Measurements from ENCODE around the gene TMEM126B.
"Not testable (repeated sequence)": the region's sequence is repeated elsewhere in the genome, so short reads cannot be mapped to it uniquely, and the experiment has no call there.

Gene TMEM126B

DNA sequence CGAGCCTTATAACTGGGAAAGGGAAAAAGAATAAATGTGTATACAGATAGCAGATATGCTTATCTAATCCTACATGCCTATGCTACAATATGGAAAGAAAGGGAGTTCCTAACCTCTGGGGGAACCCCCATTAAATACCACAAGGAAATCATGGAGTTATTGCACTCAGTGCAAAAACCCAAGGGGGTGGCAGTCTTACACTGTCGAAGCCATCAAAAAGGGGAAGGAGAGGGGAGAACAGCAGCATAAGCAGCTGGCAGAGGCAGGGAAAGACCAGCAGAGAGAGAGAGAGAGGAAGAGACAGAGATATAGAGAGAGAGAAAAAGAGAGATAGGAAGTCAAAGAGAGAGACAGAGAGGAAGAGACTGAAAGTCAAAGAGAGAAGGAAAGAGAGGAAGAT lies 16.8 kb upstream of the TMEM126B start:
- not testable (repeated sequence) for H3K27me3 ChIP-seq (ENCODE audit: low read length); H3K9me3 ChIP-seq (ENCODE audit: insufficient read depth, low read length); H3K4me3 ChIP-seq (ENCODE audit: insufficient read depth, low read length, poor library complexity, severe bottlenecking); H3K79me2 ChIP-seq (ENCODE audit: insufficient read depth, low read length); H3K9me2 ChIP-seq (replicated peaks; ENCODE audit: insufficient read depth, low read length); H3K9ac ChIP-seq (ENCODE audit: low read length); H3K36me3 ChIP-seq (ENCODE audit: low read length); H3F3A ChIP-seq (ENCODE audit: insufficient read depth); H4K20me1 ChIP-seq (ENCODE audit: low read depth, low read length); H2AFZ ChIP-seq (ENCODE audit: low read depth, low read length, severe bottlenecking); H3K4me2 ChIP-seq (ENCODE audit: low read depth, low read length, poor library complexity, severe bottlenecking); H3K27ac ChIP-seq (ENCODE audit: low read depth, low read length)

DNA sequence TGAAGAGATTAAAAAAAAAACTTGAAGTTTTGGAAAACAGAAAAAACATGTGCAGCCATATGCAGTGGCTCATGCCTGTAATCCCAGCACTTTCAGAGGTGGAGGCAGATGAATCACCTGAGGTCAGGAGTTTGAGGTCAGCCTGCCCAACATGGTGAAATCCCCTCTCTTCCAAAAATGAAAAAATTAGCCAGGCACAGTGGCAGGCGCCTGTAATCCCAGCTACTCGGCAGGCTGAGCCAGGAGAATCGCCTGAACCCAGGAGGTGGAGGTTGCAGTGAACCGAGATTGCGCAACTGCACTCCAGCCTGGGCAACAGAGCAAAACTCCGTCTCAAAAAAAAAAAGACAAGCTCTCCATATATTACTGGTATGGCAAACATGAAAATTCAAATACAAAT lies 8.9 kb upstream of the TMEM126B start:
- Histone ChIP-seq H4K20me1 (ENCODE audit: low read depth, low read length) (no peaks in the 10 kb centered on the region), H3K9me2 (replicated peaks; ENCODE audit: insufficient read depth, low read length) (no peaks in the 10 kb centered on the region), H3K9ac (ENCODE audit: low read length) (no peak overlapping the region), H3K4me3 (ENCODE audit: insufficient read depth, low read length, poor library complexity, severe bottlenecking) (no peak overlapping the region), H3K36me3 (ENCODE audit: low read length) (no peaks in the 10 kb centered on the region), H3K9me3 (ENCODE audit: insufficient read depth, low read length) (no peaks in the 10 kb centered on the region), H3F3A (ENCODE audit: insufficient read depth) (no peaks in the 10 kb centered on the region), H3K27me3 (ENCODE audit: low read length) (no peaks in the 10 kb centered on the region), H2AFZ (ENCODE audit: low read depth, low read length, severe bottlenecking) (no peak overlapping the region), H3K4me2 (ENCODE audit: low read depth, low read length, poor library complexity, severe bottlenecking) (no peak overlapping the region), H3K27ac (ENCODE audit: low read depth, low read length) (no peak overlapping the region), H3K79me2 (ENCODE audit: insufficient read depth, low read length) (no peaks in the 10 kb centered on the region)
- TF ChIP-seq, protein P1, sequence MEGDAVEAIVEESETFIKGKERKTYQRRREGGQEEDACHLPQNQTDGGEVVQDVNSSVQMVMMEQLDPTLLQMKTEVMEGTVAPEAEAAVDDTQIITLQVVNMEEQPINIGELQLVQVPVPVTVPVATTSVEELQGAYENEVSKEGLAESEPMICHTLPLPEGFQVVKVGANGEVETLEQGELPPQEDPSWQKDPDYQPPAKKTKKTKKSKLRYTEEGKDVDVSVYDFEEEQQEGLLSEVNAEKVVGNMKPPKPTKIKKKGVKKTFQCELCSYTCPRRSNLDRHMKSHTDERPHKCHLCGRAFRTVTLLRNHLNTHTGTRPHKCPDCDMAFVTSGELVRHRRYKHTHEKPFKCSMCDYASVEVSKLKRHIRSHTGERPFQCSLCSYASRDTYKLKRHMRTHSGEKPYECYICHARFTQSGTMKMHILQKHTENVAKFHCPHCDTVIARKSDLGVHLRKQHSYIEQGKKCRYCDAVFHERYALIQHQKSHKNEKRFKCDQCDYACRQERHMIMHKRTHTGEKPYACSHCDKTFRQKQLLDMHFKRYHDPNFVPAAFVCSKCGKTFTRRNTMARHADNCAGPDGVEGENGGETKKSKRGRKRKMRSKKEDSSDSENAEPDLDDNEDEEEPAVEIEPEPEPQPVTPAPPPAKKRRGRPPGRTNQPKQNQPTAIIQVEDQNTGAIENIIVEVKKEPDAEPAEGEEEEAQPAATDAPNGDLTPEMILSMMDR (IDR thresholded peaks at IDR 0.05; ENCODE audit: insufficient read depth, low read length, poor library complexity, severe bottlenecking), result no peak
- no peak for TF ChIP-seq EZH2phosphoT487 (conservative IDR thresholded peaks at IDR 0.05; ENCODE audit: low read length)

DNA sequence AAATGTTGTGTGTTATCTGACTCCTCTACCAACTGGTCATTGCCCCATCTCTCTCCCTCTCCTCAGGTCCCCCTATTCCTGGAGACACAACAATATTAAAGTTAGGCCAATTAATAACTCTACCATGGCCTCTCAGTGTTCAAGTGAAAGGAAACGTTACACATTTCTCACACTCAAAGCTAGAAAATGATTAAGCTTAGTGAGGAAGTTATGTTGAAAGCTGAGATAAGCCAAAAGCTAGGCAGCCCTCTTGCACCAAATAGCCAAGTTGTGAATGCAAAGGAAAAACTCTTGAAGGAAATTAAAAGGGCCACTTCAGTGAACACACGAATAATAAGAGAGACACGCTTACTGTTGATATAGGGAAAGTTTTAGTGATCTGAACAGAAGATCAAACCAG lies 8.1 kb upstream of the TMEM126B start:
- no peaks in the 10 kb centered on the region for H3K9me2 ChIP-seq (replicated peaks; ENCODE audit: insufficient read depth, low read length)
- H3K4me3 ChIP-seq (ENCODE audit: insufficient read depth, low read length, poor library complexity, severe bottlenecking), result no peak overlapping the region
- TF ChIP-seq, protein P1 (IDR thresholded peaks at IDR 0.05; ENCODE audit: insufficient read depth, low read length, poor library complexity, severe bottlenecking), result no peak
- TF ChIP-seq EZH2phosphoT487 (conservative IDR thresholded peaks at IDR 0.05; ENCODE audit: low read length), result no peak
- no peaks in the 10 kb centered on the region for H3K36me3 ChIP-seq (ENCODE audit: low read length)
- no peaks in the 10 kb centered on the region for H3K79me2 ChIP-seq (ENCODE audit: insufficient read depth, low read length)
- H3F3A ChIP-seq (ENCODE audit: insufficient read depth), result no peaks in the 10 kb centered on the region
- H4K20me1 ChIP-seq (ENCODE audit: low read depth, low read length), result no peaks in the 10 kb centered on the region
- H2AFZ ChIP-seq (ENCODE audit: low read depth, low read length, severe bottlenecking), result no peak overlapping the region
- no peak overlapping the region for H3K4me2 ChIP-seq (ENCODE audit: low read depth, low read length, poor library complexity, severe bottlenecking)
- H3K27ac ChIP-seq (ENCODE audit: low read depth, low read length), result no peak overlapping the region
- H3K27me3 ChIP-seq (ENCODE audit: low read length), result no peaks in the 10 kb centered on the region
- no peak overlapping the region for H3K9ac ChIP-seq (ENCODE audit: low read length)
- no peaks in the 10 kb centered on the region for H3K9me3 ChIP-seq (ENCODE audit: insufficient read depth, low read length)

DNA sequence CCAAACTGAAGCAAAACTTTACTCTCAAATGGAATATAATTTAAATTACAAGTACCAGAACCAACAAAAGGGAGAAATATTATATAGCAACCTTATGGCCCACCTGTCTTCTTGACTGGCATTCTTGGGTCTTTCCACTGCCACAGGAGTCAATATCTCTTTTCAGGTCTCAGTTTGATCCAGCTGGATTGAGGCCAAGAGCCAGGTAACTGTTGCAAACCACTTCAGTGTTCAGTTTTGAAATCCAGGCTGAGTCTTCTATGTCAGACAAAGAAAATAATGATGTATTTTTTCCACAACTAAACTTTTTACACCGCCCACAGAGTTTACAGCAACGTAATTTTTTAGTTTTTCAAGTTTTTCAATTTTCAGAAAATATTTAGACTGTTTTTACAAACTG lies 1.9 kb upstream of the TMEM126B start:
- H3F3A ChIP-seq (ENCODE audit: insufficient read depth), result no peaks in the 10 kb centered on the region
- H3K4me2 ChIP-seq (ENCODE audit: low read depth, low read length, poor library complexity, severe bottlenecking), result no peak overlapping the region
- peaks cover 31% of the 10 kb centered on the region for H3K79me2 ChIP-seq (ENCODE audit: insufficient read depth, low read length)
- no peak overlapping the region for H3K9ac ChIP-seq (ENCODE audit: low read length)
- TF ChIP-seq, protein P1 (IDR thresholded peaks at IDR 0.05; ENCODE audit: insufficient read depth, low read length, poor library complexity, severe bottlenecking), result no peak
- no peak overlapping the region for H3K4me3 ChIP-seq (ENCODE audit: insufficient read depth, low read length, poor library complexity, severe bottlenecking)
- H2AFZ ChIP-seq (ENCODE audit: low read depth, low read length, severe bottlenecking), result no peak overlapping the region
- no peaks in the 10 kb centered on the region for H3K9me2 ChIP-seq (replicated peaks; ENCODE audit: insufficient read depth, low read length)
- H3K9me3 ChIP-seq (ENCODE audit: insufficient read depth, low read length), result no peaks in the 10 kb centered on the region
- H3K27ac ChIP-seq (ENCODE audit: low read depth, low read length), result no peak overlapping the region
- peaks cover 11% of the 10 kb centered on the region; the same call in 1 of the 2 replicates for H3K36me3 ChIP-seq (ENCODE audit: low read length)
- no peaks in the 10 kb centered on the region for H4K20me1 ChIP-seq (ENCODE audit: low read depth, low read length)
- H3K27me3 ChIP-seq (ENCODE audit: low read length), result no peaks in the 10 kb centered on the region

Measured in SU-DHL-6 (cell line).